MM.1S (cell line): Measurements from ENCODE around the gene RBFOX2.

Experiments
- EZH2 ChIP-seq: fragments of 300-600 bp; sonication (generic); optimal IDR thresholded peaks from 2 replicates; pipeline ENCODE3; 2017; ENCODE audit warnings: low read depth, mild to moderate bottlenecking, antibody characterized with exemption, low read length, mixed read lengths
- EZH2phosphoT487 ChIP-seq: fragments of 300-600 bp; sonication (generic); IDR thresholded peaks from 2 replicates; pipeline ENCODE4 v1.6.1; 2018; ENCODE audit warnings: antibody characterized with exemption, low read length
- TF ChIP-seq, protein P1 (sequence below): fragments of 300-600 bp; sonication (generic); IDR thresholded peaks from 2 replicates; pipeline ENCODE4 v1.5.1; 2016; ENCODE audit warnings: antibody characterized with exemption, low read length, mixed read lengths

DNA sequence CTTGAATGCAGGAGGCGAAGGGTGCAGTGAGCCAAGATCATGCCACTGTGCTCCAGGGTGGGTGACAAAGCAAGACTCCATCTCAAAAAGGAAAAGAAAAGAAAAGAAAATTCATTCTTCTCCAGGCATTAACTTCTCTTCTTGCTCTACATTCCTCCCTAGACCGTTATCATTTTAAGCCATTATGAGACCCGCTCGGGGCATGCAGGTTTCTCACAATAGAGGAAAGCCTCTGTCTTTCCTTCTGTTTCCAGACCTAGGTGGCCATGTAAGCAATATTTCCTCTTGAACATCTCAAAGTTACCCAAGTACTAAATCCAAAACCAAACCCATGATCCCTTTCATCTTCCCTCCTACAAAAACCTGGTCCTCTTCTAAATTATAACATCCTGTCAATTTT, 139.6 kb downstream of the RBFOX2 start:
- TF ChIP-seq, protein P1, sequence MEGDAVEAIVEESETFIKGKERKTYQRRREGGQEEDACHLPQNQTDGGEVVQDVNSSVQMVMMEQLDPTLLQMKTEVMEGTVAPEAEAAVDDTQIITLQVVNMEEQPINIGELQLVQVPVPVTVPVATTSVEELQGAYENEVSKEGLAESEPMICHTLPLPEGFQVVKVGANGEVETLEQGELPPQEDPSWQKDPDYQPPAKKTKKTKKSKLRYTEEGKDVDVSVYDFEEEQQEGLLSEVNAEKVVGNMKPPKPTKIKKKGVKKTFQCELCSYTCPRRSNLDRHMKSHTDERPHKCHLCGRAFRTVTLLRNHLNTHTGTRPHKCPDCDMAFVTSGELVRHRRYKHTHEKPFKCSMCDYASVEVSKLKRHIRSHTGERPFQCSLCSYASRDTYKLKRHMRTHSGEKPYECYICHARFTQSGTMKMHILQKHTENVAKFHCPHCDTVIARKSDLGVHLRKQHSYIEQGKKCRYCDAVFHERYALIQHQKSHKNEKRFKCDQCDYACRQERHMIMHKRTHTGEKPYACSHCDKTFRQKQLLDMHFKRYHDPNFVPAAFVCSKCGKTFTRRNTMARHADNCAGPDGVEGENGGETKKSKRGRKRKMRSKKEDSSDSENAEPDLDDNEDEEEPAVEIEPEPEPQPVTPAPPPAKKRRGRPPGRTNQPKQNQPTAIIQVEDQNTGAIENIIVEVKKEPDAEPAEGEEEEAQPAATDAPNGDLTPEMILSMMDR = no peak
- TF ChIP-seq EZH2phosphoT487 (no peak), EZH2 (no peak)
